ENCODE results near the gene VPS4B.

Gene VPS4B

DNA sequence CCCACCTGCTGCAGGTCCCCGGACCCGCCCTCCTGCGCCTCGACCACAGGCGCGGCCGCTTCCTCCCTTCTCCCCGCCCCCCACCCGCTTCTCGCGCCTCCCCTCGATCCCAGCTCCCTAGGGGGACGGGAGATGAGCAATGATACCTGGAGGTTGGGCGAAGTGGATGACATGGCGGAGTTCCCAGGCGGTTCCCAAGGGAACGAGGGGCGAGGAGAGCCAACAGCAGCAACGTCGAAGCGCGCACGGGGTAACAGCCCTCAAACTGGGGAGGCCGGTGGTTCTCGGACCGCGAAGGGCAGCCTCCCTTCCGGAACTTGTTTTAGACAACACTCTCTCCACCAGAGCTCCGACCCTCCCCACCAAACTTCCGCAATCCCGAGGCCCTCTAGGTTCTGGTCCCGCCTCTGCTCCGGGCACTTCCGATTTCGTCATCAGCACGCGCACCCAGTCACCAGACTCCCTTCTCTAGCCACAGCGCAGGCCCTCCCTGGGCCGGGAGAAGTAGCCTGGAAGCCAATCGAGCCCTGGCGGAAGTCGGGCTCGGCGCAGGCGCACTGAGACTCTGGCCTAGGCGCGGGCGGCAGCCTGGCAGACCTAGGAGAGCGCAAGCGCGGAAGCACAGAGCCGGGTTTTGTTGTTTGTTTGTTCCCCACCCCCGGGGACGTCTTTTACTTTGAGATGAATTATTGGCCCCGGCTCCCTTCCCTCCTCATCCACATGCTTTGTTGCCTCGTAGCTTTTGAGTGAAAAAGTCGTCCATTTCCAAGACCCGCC is at the start of gene VPS4B:
Gene VPS4B (minus strand): TSS at position 390 of the 777 bp plus-strand sequence. CDS start 217 bp downstream, at position 173.
- DNase-seq (ENCODE audit: extremely low read depth, low read depth): peak; percentile 98
- no peak for TF ChIP-seq CTCF (IDR thresholded peaks at IDR 0.05; ENCODE audit: low read depth, low read length, missing control alignments)
- H3K4me3 ChIP-seq (replicated peaks; ENCODE audit: low read depth, low read length): peak within 1 kb of the TSS; percentile 83

DNA sequence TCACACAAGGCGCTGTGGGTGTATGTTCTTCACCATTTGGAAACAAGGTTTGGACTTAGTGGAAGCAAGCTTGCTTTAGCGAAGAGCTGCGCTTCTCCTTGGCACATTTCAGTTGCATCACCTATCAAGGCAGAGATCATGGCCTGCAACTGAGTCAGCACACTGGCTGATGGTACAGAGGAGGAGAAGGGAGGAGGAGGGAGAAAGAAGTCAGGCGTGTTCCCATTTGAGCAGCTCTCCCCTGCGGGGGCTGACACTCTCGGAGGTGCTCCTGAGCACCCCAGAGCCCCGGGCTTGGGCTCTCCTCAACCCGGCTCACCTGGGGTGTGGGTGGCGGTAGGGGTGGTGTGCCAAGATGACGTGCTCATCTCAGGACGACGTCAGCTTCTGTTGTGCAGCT is 48.5 kb upstream of the VPS4B start:
- DNase-seq (ENCODE audit: extremely low read depth, low read depth): no peak
- TF ChIP-seq CTCF (IDR thresholded peaks at IDR 0.05; ENCODE audit: low read depth, low read length, missing control alignments): no peak
- H3K4me3 ChIP-seq (replicated peaks; ENCODE audit: low read depth, low read length): no peak overlapping the region

DNA sequence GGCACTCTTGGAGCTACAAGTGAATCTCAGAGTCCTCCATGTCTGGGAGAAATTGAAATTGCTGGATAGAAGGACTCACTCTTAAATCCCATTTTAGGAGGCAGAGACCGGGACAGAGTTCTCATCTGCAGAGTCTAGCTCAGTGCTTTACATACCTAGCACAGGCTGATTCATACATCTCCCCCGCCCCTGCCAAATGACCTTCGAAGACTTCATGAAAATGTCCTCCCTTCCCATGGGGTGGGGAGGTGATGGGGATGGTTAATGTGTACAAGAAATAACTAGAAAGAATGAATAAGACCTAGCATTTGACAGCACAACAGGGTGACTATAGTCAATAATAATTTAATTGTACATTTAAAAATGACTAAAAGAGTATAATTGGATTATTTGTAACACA is 46.3 kb upstream of the VPS4B start:
- H3K4me3 ChIP-seq (replicated peaks; ENCODE audit: low read depth, low read length): no peak overlapping the region
- TF ChIP-seq CTCF (IDR thresholded peaks at IDR 0.05; ENCODE audit: low read depth, low read length, missing control alignments): no peak
- no peak for DNase-seq (ENCODE audit: extremely low read depth, low read depth)

GRCh38 chr18:63467699-63468098 is 45.4 kb upstream of the VPS4B start:
- no peak for TF ChIP-seq CTCF (IDR thresholded peaks at IDR 0.05; ENCODE audit: low read depth, low read length, missing control alignments)
- no peak overlapping the region for H3K4me3 ChIP-seq (replicated peaks; ENCODE audit: low read depth, low read length)
- DNase-seq (ENCODE audit: extremely low read depth, low read depth): no peak

DNA sequence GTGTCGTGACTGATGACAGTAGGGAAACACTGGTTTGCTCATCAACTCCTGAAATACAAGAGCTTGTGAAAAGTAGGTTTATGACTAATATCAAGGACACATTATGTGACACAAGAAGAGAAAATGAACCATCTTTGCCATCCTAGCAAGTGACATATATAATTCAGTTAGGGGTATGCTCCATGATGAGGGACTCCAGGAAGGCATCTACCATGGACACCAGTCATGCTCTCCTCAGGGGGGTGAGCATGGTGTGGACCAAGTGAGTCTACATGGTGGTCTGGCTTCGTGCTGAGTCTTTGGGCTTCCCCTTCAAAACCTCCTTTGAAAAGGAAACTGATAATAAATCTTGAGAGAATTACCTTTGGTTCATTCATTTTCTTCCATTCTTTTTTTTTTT is 42.8 kb upstream of the VPS4B start:
- no peak overlapping the region for H3K4me3 ChIP-seq (replicated peaks; ENCODE audit: low read depth, low read length)
- no peak for TF ChIP-seq CTCF (IDR thresholded peaks at IDR 0.05; ENCODE audit: low read depth, low read length, missing control alignments)
- DNase-seq (ENCODE audit: extremely low read depth, low read depth): no peak

GRCh38 chr18:63464434-63464833 is 42.2 kb upstream of the VPS4B start:
- DNase-seq (ENCODE audit: extremely low read depth, low read depth): no peak
- no peak overlapping the region for H3K4me3 ChIP-seq (replicated peaks; ENCODE audit: low read depth, low read length)
- TF ChIP-seq CTCF (IDR thresholded peaks at IDR 0.05; ENCODE audit: low read depth, low read length, missing control alignments): no peak

DNA sequence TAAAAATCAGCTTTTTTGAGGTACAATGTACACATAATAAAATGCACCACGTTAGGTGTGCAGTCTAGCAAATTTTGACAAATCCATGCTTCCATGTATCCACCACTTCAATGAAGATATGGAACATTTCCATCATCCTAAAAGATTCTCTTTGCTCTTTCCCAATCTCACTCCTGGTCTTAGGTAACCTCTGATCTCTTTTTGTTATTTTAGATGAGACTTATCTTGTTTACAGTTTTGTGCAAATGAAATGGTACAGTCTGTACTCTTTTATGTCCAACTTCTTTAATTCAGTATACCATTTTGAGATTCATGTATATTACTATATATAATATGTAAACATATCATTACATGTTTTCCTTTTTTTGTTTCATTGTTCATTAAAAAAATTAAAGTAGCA is 38.1 kb upstream of the VPS4B start:
- DNase-seq (ENCODE audit: extremely low read depth, low read depth): no peak
- H3K4me3 ChIP-seq (replicated peaks; ENCODE audit: low read depth, low read length): no peak overlapping the region
- TF ChIP-seq CTCF (IDR thresholded peaks at IDR 0.05; ENCODE audit: low read depth, low read length, missing control alignments): no peak

All from HFF-Myc (cell line).